A549 (cell line): ENCODE measurements around the gene REEP3. TPM values are rescaled to one million over a fixed set of nuclear protein-coding genes. Genes with fewer than 3 reads are reported as not detected.

Source experiments
- ATAC-seq, 2 experiments: fragments of 200-7000 bp in 1 of 2; fragments of >200 bp in 1 of 2; cut with Nextera tagmentation in 1 of 2; cut with Tn5 transposase in 1 of 2; 3 replicates each; pipeline versions ENCODE4 v1.8.0 to v1.9.1; 2018 to 2020; ENCODE audit warnings: mild to moderate bottlenecking in 1 of 2, moderate library complexity in 1 of 2
- CTCF ChIA-PET: fragments of 300-600 bp; sonication (Branson Sonifier 250); formaldehyde crosslinking; extraction: SDS; loops from one replicate; lab custom pipeline; 2021; ENCODE audit warnings: antibody characterized with exemption, inconsistent platforms; lab: Yijun Ruan, JAX
- POLR2A ChIA-PET: fragments of 350-600 bp; formaldehyde crosslinking; extraction: SDS; loops from one replicate; lab custom pipeline; 2021; ENCODE audit warnings: antibody characterized with exemption, inconsistent platforms; lab: Yijun Ruan, JAX
- DNase-seq, 2 experiments: peaks; one replicate each; pipeline versions ENCODE4 v3.0.0 to v3.0.0-alpha.2; 2011 to 2016; ENCODE audit warnings: low read depth in 1 of 2, low spot score in 1 of 2
- FAIRE-seq: peaks from 2 replicates; lab custom pipeline; 2011; peaks lifted over from hg19 to GRCh38; lab: Jason Lieb, UNC
- H3K27ac ChIP-seq, 2 experiments: fragments of >200 bp; sonication (Bioruptor Twin); formaldehyde crosslinking; 3 replicates each; pipeline ENCODE4 v1.5.1; 2016 to 2017
- H3K4me1 ChIP-seq: fragments of >200 bp; sonication (Bioruptor Twin); formaldehyde crosslinking; 3 replicates; pipeline ENCODE4 v1.6.1; 2016
- H3K4me2 ChIP-seq: fragments of >200 bp; sonication (Bioruptor Twin); formaldehyde crosslinking; 3 replicates; pipeline ENCODE4 v1.6.1; 2016
- H3K4me3 ChIP-seq: fragments of >200 bp; sonication (Bioruptor Twin); formaldehyde crosslinking; 3 replicates; pipeline ENCODE4 v1.5.1; 2016
- H3K9me3 ChIP-seq: fragments of >200 bp; sonication (Bioruptor Twin); formaldehyde crosslinking; 3 replicates; pipeline ENCODE4 v1.6.1; 2016
- CEBPB ChIP-seq, 2 experiments: fragments of >200 bp in 1 of 2; sonication (Bioruptor Twin) in 1 of 2; formaldehyde crosslinking in 1 of 2; IDR thresholded peaks; 2 replicates each; pipeline ENCODE4 v1.6.1; 2012 to 2016
- EHMT2 ChIP-seq: fragments of 200-600 bp; sonication (generic); IDR thresholded peaks from 2 replicates; pipeline ENCODE4 v1.6.1; 2016; ENCODE audit warnings: antibody characterized with exemption, low read depth, mild to moderate bottlenecking, moderate library complexity
- HDAC2 ChIP-seq: fragments of 200-600 bp; sonication (generic); IDR thresholded peaks from 2 replicates; pipeline ENCODE4 v1.6.1; 2016
- HOXA7 ChIP-seq: fragments of 250-450 bp; sonication (Bioruptor Pico); IDR thresholded peaks from 2 replicates; pipeline ENCODE4 v1.5.0; 2020; ENCODE audit warnings: mild to moderate bottlenecking, moderate library complexity
- HOXB5 ChIP-seq: fragments of 250-450 bp; sonication (Bioruptor Pico); IDR thresholded peaks from 2 replicates; pipeline ENCODE4 v1.5.0; 2020; ENCODE audit warnings: mild to moderate bottlenecking, moderate library complexity
- JUNB ChIP-seq: fragments of >200 bp; sonication (Bioruptor Twin); formaldehyde crosslinking; IDR thresholded peaks from 2 replicates; pipeline ENCODE4 v1.6.1; 2016
- MAZ ChIP-seq: fragments of 150-350 bp; IDR thresholded peaks from 2 replicates; pipeline ENCODE4 v1.6.1; 2014; ENCODE audit warnings: antibody characterized with exemption, low read depth, low read length, borderline replicate concordance
- PBX3 ChIP-seq: IDR thresholded peaks from 2 replicates; pipeline ENCODE4 v1.6.1; 2012
- POLR2AphosphoS2 ChIP-seq: conservative IDR thresholded peaks from 2 replicates; pipeline ENCODE4 v1.6.1; 2012; ENCODE audit warnings: low read length, improper control_type of control experiment, inconsistent platforms
- RNF2 ChIP-seq: fragments of 200-600 bp; sonication (generic); IDR thresholded peaks from 2 replicates; pipeline ENCODE4 v1.6.1; 2016; ENCODE audit warnings: low read depth, mild to moderate bottlenecking, antibody characterized with exemption, moderate library complexity, borderline replicate concordance
- ZC3H11A ChIP-seq: fragments of 450-650 bp; IDR thresholded peaks from 2 replicates; pipeline ENCODE4 v1.6.1; 2014; ENCODE audit warnings: antibody characterized with exemption, mild to moderate bottlenecking
- ZNF302 ChIP-seq: fragments of 250-450 bp; sonication (Bioruptor Pico); IDR thresholded peaks from 2 replicates; pipeline ENCODE4 v1.9.0; 2021; ENCODE audit warnings: inconsistent platforms, mild to moderate bottlenecking, moderate library complexity
- WGBS: methylation state at CpG from one replicate; pipeline ENCODE4 v1.1.6; 2017; ENCODE audit errors: missing lambda C conversion rate; 5-methylcytosine and 5-hydroxymethylcytosine counted together
- polyA plus RNA-seq, 4 experiments: library from polyadenylated mRNA; depleted of rRNA in 3 of 4; stranded (reverse); fragments of >200 nt; fragmentation: RNase III in 1 of 4; extraction: RNeasy Plus Mini Kit Qiagen cat#74134 plus additional on column Dnase treatment in 1 of 4; gene quantifications; 2 replicates in 3 of 4; 3 replicates in 1 of 4; pipeline ENCODE4 v1.2.3, GENCODE V29; 2011 to 2017
- TF ChIP-seq, protein P1 (sequence below): fragments of >200 bp; sonication (Bioruptor Twin); formaldehyde crosslinking; IDR thresholded peaks from 3 replicates; pipeline ENCODE4 v1.6.1; 2016
- TF ChIP-seq, protein P2 (sequence below): fragments of 150-350 bp; IDR thresholded peaks from 2 replicates; pipeline ENCODE4 v1.6.1; 2014; ENCODE audit warnings: low read depth, mild to moderate bottlenecking, low read length

The REEP3 gene
- polyA plus RNA-seq, 2 of the 4 experiments (the other 2 are of a cell fraction), result 19.6 to 35.8 TPM

- no peak overlapping the region for H3K4me2 ChIP-seq
- DNase-seq, result no peak
- POLR2A ChIA-PET, result no interaction called here
- TF ChIP-seq JUNB, result no peak
- TF ChIP-seq EHMT2, result no peak
- no peak for TF ChIP-seq PBX3
- no peak for TF ChIP-seq ZNF302 (CRISPR knock-in tag)
- no peak for TF ChIP-seq CEBPB (IDR thresholded peaks at IDR 0.05)
- TF ChIP-seq, protein P1, sequence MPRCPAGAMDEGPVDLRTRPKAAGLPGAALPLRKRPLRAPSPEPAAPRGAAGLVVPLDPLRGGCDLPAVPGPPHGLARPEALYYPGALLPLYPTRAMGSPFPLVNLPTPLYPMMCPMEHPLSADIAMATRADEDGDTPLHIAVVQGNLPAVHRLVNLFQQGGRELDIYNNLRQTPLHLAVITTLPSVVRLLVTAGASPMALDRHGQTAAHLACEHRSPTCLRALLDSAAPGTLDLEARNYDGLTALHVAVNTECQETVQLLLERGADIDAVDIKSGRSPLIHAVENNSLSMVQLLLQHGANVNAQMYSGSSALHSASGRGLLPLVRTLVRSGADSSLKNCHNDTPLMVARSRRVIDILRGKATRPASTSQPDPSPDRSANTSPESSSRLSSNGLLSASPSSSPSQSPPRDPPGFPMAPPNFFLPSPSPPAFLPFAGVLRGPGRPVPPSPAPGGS, result no peak
- no peak for TF ChIP-seq HOXB5 (CRISPR knock-in tag)
- no peak for TF ChIP-seq POLR2AphosphoS2
- H3K9me3 ChIP-seq, result no peaks in the 10 kb centered on the region
- FAIRE-seq, result no peak
- H3K27ac ChIP-seq, result no peak overlapping the region
- no peak overlapping the region for H3K4me3 ChIP-seq
- peaks cover 23% of the 10 kb centered on the region for H3K4me1 ChIP-seq
- CTCF ChIA-PET, result interaction anchor here (0.6 kb wide), 1 partner anchor 33 kb away, joined by 3 read pairs; no protein-coding TSS in a partner anchor
- ATAC-seq, result no peak
These were observed 27.7 kb downstream of the REEP3 start for GRCh38 chr10:63548860-63549259.

DNA sequence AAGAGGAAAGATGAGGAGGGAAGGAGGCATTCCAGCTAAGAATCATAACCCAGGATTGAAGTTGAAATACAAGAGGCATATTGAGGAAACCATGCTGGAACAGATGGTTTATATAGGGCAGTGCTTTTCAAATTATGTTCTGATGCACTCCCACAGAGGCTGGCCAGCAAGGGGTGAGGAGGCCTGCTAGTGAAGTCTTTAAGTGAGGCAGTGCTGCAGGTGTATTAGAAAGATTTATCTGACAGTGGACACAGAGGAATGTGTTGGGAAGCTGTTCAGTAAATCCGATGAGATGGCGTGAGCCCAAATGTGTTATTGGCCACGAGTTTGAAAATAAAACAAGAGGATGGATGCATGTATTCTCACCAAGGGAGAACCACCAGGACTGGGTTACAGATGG lies 28.6 kb downstream of the REEP3 start:
- no peak for TF ChIP-seq HDAC2
- ChIA-PET CTCF (interaction anchor here (0.9 to 1.2 kb wide), 2 partner anchors 81 to 114 kb away, joined by 3 to 4 read pairs; no protein-coding TSS in a partner anchor), POLR2A (no interaction called here)
- Histone ChIP-seq H3K4me3 (no peak overlapping the region), H3K9me3 (no peaks in the 10 kb centered on the region), H3K4me2 (no peak overlapping the region), H3K27ac (no peak overlapping the region), H3K4me1 (peaks cover 24% of the 10 kb centered on the region)
- ATAC-seq (no peak), FAIRE-seq (no peak), DNase-seq (no peak)
- WGBS, result 87% methylated on average over 3 of the region's 3 CpGs

DNA sequence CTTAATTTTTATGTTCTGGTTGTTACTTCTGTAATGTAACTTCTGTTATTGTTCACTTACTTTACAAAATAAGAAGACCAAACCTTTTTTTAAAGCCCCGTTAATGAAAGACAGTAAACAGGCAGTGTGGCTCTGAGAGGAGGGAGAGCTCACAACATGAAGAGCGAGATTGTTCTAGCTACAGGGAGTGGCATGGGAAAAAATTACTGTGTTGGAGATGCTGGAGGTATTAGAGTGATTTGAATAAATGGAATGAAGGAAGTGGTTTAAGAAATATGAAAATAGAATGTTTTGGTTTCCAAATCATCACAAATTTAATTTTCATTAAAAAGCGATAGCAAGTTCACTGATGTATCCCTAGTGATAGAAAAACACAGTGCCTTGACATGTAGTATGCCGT lies 31.8 kb downstream of the REEP3 start:
- peak in 1 of 2 experiments; percentile 61; a peak in 3 of 6 replicates for ATAC-seq
- H3K4me1 ChIP-seq, result peaks cover 24% of the 10 kb centered on the region
- peak overlapping the region; percentile 25; the same call in 2 of the 3 replicates for H3K4me2 ChIP-seq
- ChIA-PET CTCF (no interaction called here), POLR2A (no interaction called here)
- 89% methylated on average over 4 of the region's 4 CpGs for WGBS
- no peak overlapping the region for H3K27ac ChIP-seq
- no peak for TF ChIP-seq MAZ
- FAIRE-seq, result no peak
- H3K9me3 ChIP-seq, result no peaks in the 10 kb centered on the region
- DNase-seq, result peak in 1 of 2 experiments; percentile 40
- H3K4me3 ChIP-seq, result no peak overlapping the region

DNA sequence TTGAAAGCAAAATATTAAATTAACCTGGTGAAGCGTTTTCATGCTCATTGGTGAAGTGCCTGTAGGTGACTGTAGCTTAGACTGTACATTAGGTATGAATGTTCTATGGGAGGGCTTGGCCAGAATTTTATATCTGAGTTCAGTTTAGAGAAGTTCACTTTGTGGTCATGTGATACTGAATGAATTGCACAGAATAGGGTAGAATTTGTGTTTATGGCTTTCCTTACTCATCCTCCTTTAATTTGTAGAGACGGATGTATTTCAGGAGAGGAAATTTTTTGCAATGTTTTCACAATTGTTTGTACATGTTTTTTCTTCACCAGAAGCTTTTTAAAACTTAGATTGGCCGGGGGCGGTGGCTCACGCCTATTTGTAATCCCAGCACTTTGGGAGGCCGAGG lies 32.3 kb downstream of the REEP3 start:
- H3K4me1 ChIP-seq, result peaks cover 24% of the 10 kb centered on the region
- H3K4me3 ChIP-seq, result no peak overlapping the region
- FAIRE-seq (no peak), ATAC-seq (peak in 1 of 2 experiments; percentile 47; a peak in 2 of 6 replicates), DNase-seq (no peak)
- 89% methylated on average over 6 of the region's 6 CpGs for WGBS
- POLR2A ChIA-PET, result interaction anchor here (0.7 kb wide), 1 partner anchor 380 kb away, joined by 5 read pairs; no protein-coding TSS in a partner anchor
- no peaks in the 10 kb centered on the region for H3K9me3 ChIP-seq
- TF ChIP-seq HOXA7 (CRISPR knock-in tag) (no peak), ZC3H11A (no peak), RNF2 (no peak), ZNF302 (CRISPR knock-in tag) (no peak)
- TF ChIP-seq, protein P2, sequence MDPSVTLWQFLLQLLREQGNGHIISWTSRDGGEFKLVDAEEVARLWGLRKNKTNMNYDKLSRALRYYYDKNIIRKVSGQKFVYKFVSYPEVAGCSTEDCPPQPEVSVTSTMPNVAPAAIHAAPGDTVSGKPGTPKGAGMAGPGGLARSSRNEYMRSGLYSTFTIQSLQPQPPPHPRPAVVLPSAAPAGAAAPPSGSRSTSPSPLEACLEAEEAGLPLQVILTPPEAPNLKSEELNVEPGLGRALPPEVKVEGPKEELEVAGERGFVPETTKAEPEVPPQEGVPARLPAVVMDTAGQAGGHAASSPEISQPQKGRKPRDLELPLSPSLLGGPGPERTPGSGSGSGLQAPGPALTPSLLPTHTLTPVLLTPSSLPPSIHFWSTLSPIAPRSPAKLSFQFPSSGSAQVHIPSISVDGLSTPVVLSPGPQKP, result no peak
- H3K4me2 ChIP-seq, result peak overlapping the region; percentile 25
- peak overlapping the region in 1 of 2 experiments; percentile 50; a peak in 2 of 6 replicates for H3K27ac ChIP-seq
- CTCF ChIA-PET, result no interaction called here
